HG03095 (cell line): ENCODE results near the gene COL4A4.

Experiments
- ATAC-seq: cut with Tn5 transposase; IDR thresholded peaks from one replicate; pipeline ENCODE4 v1.9.1; 2021; ENCODE audit warnings: moderate library complexity; ENCODE audit not compliant: unreplicated experiment

Gene COL4A4

GRCh38 chr2:227163485-227163997 lies 464 bp downstream of the COL4A4 start:
- ATAC-seq: peak; percentile 58

GRCh38 chr2:227161947-227162346 lies 2.1 kb downstream of the COL4A4 start:
- no peak for ATAC-seq

GRCh38 chr2:227160164-227160563 lies 3.8 kb downstream of the COL4A4 start:
- no peak for ATAC-seq

GRCh38 chr2:227154986-227155774 lies 8.8 kb downstream of the COL4A4 start:
- no peak for ATAC-seq

- ATAC-seq: no peak
Observed at GRCh38 chr2:227153758-227154486, 10.1 kb downstream of the COL4A4 start.

- ATAC-seq: no peak
Observed at GRCh38 chr2:227153307-227153706, 10.7 kb downstream of the COL4A4 start.

GRCh38 chr2:227152093-227152766 lies 11.8 kb downstream of the COL4A4 start:
- ATAC-seq: no peak

- ATAC-seq: no peak
Observed at GRCh38 chr2:227150222-227150936, 13.6 kb downstream of the COL4A4 start.

GRCh38 chr2:227148106-227148505 lies 15.9 kb downstream of the COL4A4 start:
- ATAC-seq: no peak

- ATAC-seq: no peak
Observed at GRCh38 chr2:227147023-227147422, 17.0 kb downstream of the COL4A4 start.

- no peak for ATAC-seq
Observed at GRCh38 chr2:227146456-227146855, 17.5 kb downstream of the COL4A4 start.

- ATAC-seq: no peak
Observed at GRCh38 chr2:227143895-227144294, 20.1 kb downstream of the COL4A4 start.

- ATAC-seq: no peak
Observed at GRCh38 chr2:227141301-227141700, 22.7 kb downstream of the COL4A4 start.

- no peak for ATAC-seq
Observed at GRCh38 chr2:227134591-227134990, 29.4 kb downstream of the COL4A4 start.

GRCh38 chr2:227132986-227133385 lies 31.0 kb downstream of the COL4A4 start:
- no peak for ATAC-seq

- no peak for ATAC-seq
Observed at GRCh38 chr2:227130636-227131035, 33.4 kb downstream of the COL4A4 start.

GRCh38 chr2:227127201-227127600 lies 36.8 kb downstream of the COL4A4 start:
- no peak for ATAC-seq

- ATAC-seq: no peak
Observed at GRCh38 chr2:227125506-227125905, 38.5 kb downstream of the COL4A4 start.

GRCh38 chr2:227124811-227125210 lies 39.2 kb downstream of the COL4A4 start:
- ATAC-seq: no peak

GRCh38 chr2:227123697-227124096 lies 40.3 kb downstream of the COL4A4 start:
- no peak for ATAC-seq

GRCh38 chr2:227118353-227118752 lies 45.7 kb downstream of the COL4A4 start:
- ATAC-seq: no peak
